WTC11 (cell line): ENCODE results near the gene CCDC71L.

Experiments used
- ATF2 ChIP-seq: sonication (generic); formaldehyde crosslinking; IDR thresholded peaks from 2 replicates; pipeline ENCODE4 v1.8.1; 2022; ENCODE audit warnings: low read depth, missing genetic modification reagents, borderline replicate concordance
- CTCF ChIP-seq: fragments of 200-600 bp; IDR thresholded peaks from 2 replicates; pipeline ENCODE4 v1.8.0; 2022; ENCODE audit warnings: antibody characterized with exemption
- NFYB ChIP-seq: sonication (generic); formaldehyde crosslinking; conservative IDR thresholded peaks from 2 replicates; pipeline ENCODE4 v1.8.0; 2022; ENCODE audit warnings: low read depth, missing genetic modification reagents
- NR2C2 ChIP-seq: sonication (generic); formaldehyde crosslinking; IDR thresholded peaks from 2 replicates; pipeline ENCODE4 v1.8.0; 2022; ENCODE audit warnings: mild to moderate bottlenecking, missing genetic modification reagents
- STAT6 ChIP-seq: sonication (generic); formaldehyde crosslinking; conservative IDR thresholded peaks from 2 replicates; pipeline ENCODE4 v1.8.1; 2023; ENCODE audit warnings: mild to moderate bottlenecking, low read depth, missing genetic modification reagents, moderate library complexity
- TCF7 ChIP-seq: sonication (generic); formaldehyde crosslinking; IDR thresholded peaks from 2 replicates; pipeline ENCODE4 v1.8.0; 2022; ENCODE audit warnings: mild to moderate bottlenecking, low read depth, missing genetic modification reagents, moderate library complexity
- ZNF121 ChIP-seq: sonication (generic); formaldehyde crosslinking; IDR thresholded peaks from 2 replicates; pipeline ENCODE4 v1.8.0; 2023; ENCODE audit warnings: missing genetic modification reagents

- TF ChIP-seq NR2C2 (CRISPR knock-in tag) (no peak), NFYB (CRISPR knock-in tag) (no peak), CTCF (no peak), ATF2 (CRISPR knock-in tag) (no peak), TCF7 (CRISPR knock-in tag) (no peak), STAT6 (CRISPR knock-in tag) (no peak), ZNF121 (CRISPR knock-in tag) (no peak)
Measured at GRCh38 chr7:106613848-106614560, 47.0 kb downstream of the CCDC71L start.
